Measurements from ENCODE around the gene KNSTRN.

GRCh38 chr15:40435023-40435709 is 52.6 kb downstream of the KNSTRN start:
- TF ChIP-seq CTCF (IDR thresholded peaks at IDR 0.05), result no peak
- no peak for TF ChIP-seq POLR2AphosphoS5 (IDR thresholded peaks at IDR 0.05)

Data from suprapubic skin (tissue), 3 donors.